ENCODE measurements around the gene POLD4. TPM values are rescaled to one million over a fixed set of nuclear protein-coding genes. Genes with fewer than 3 reads are reported as not detected.

The POLD4 gene
- total and polyA plus RNA-seq, 2 of the 13 experiments (the other 11 are each of a cell fraction or from before 2014, with no cell fraction given): 10.5 to 27.4 TPM

DNA sequence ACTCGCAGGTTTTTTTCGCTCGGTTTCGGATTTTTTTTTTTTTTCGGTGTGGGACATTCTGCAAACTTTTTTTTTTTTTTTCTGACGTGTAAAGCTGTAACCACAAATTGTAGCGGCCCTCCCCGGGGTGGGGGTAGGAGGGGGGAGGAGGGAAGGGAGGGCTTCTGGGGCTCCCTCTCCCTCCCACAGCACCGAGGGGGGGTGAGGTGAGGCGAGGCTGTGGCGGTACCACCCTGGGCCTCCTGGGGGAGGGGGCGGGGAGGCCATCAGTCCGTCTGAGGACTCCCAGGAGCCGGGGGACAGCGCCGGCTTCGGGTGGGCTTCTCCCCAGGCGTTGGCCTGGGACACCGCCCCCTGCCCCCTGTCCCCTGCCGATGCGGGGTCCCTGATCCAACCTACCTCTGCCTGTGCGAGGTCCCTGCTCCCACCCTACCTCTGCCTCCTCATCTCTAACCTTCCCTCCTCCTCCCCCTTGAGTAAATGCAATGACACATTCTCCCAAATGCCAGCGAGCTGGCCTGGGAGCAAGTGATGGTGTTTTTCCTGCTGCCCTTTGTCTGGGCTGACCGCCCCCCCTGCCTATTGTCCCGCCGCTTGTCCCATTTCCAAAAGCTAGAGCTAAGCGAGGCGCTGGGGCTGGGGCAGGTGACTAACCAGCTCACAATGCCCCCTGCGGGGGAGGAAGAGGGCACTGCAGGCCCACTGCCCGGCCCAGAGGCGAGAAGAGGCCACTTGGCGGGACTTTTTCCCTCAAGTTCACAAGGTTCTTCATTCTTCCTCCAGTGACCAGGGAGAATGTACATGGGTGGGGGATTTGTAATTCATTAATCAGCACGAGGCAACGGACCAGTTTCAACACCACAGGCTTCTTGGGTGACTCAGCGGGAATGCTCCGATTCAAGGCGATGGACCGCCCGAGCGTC is 20.6 kb upstream of the POLD4 start (continued):
- TF ChIP-seq, protein P1, sequence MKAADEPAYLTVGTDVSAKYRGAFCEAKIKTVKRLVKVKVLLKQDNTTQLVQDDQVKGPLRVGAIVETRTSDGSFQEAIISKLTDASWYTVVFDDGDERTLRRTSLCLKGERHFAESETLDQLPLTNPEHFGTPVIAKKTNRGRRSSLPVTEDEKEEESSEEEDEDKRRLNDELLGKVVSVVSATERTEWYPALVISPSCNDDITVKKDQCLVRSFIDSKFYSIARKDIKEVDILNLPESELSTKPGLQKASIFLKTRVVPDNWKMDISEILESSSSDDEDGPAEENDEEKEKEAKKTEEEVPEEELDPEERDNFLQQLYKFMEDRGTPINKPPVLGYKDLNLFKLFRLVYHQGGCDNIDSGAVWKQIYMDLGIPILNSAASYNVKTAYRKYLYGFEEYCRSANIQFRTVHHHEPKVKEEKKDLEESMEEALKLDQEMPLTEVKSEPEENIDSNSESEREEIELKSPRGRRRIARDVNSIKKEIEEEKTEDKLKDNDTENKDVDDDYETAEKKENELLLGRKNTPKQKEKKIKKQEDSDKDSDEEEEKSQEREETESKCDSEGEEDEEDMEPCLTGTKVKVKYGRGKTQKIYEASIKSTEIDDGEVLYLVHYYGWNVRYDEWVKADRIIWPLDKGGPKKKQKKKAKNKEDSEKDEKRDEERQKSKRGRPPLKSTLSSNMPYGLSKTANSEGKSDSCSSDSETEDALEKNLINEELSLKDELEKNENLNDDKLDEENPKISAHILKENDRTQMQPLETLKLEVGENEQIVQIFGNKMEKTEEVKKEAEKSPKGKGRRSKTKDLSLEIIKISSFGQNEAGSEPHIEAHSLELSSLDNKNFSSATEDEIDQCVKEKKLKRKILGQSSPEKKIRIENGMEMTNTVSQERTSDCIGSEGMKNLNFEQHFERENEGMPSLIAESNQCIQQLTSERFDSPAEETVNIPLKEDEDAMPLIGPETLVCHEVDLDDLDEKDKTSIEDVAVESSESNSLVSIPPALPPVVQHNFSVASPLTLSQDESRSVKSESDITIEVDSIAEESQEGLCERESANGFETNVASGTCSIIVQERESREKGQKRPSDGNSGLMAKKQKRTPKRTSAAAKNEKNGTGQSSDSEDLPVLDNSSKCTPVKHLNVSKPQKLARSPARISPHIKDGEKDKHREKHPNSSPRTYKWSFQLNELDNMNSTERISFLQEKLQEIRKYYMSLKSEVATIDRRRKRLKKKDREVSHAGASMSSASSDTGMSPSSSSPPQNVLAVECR (CRISPR knock-in tag; IDR thresholded peaks at IDR 0.05; ENCODE audit: borderline replicate concordance): no peak; the same call in 1 of the 2 replicates
- TF ChIP-seq NCOA1 (CRISPR knock-in tag; IDR thresholded peaks at IDR 0.05) (no peak), ZNF34 (CRISPR knock-in tag; IDR thresholded peaks at IDR 0.05; ENCODE audit: borderline replicate concordance) (no peak), KLF9 (CRISPR knock-in tag; IDR thresholded peaks at IDR 0.05; ENCODE audit: low read depth) (no peak), PRPF4 (IDR thresholded peaks at IDR 0.05; ENCODE audit: low read depth, low read length, poor library complexity, severe bottlenecking) (no peak), REXO4 (CRISPR knock-in tag; IDR thresholded peaks at IDR 0.05; ENCODE audit: borderline replicate concordance) (no peak), ZMAT3 (CRISPR knock-in tag; conservative IDR thresholded peaks at IDR 0.05) (no peak), ZNF224 (CRISPR knock-in tag; IDR thresholded peaks at IDR 0.05) (no peak), ZNF775 (CRISPR knock-in tag; IDR thresholded peaks at IDR 0.05; ENCODE audit: borderline replicate concordance) (no peak), AHR (CRISPR knock-in tag; IDR thresholded peaks at IDR 0.05) (no peak), ZNF552 (CRISPR knock-in tag; IDR thresholded peaks at IDR 0.05; ENCODE audit: borderline replicate concordance) (no peak), ZSCAN29 (CRISPR knock-in tag; conservative IDR thresholded peaks at IDR 0.05) (no peak), PRMT3 (CRISPR knock-in tag; IDR thresholded peaks at IDR 0.05; ENCODE audit: borderline replicate concordance, low read depth) (no peak), GABPB1 (CRISPR knock-in tag; IDR thresholded peaks at IDR 0.05) (peak; percentile 28; the same call in 1 of the 2 replicates)
- TF ChIP-seq, protein P2, sequence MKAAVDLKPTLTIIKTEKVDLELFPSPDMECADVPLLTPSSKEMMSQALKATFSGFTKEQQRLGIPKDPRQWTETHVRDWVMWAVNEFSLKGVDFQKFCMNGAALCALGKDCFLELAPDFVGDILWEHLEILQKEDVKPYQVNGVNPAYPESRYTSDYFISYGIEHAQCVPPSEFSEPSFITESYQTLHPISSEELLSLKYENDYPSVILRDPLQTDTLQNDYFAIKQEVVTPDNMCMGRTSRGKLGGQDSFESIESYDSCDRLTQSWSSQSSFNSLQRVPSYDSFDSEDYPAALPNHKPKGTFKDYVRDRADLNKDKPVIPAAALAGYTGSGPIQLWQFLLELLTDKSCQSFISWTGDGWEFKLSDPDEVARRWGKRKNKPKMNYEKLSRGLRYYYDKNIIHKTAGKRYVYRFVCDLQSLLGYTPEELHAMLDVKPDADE (CRISPR knock-in tag; IDR thresholded peaks at IDR 0.05): no peak
- TF ChIP-seq, protein P3, sequence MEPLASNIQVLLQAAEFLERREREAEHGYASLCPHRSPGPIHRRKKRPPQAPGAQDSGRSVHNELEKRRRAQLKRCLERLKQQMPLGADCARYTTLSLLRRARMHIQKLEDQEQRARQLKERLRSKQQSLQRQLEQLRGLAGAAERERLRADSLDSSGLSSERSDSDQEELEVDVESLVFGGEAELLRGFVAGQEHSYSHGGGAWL (CRISPR knock-in tag; IDR thresholded peaks at IDR 0.05): 0 out of 2 replicates have a peak, but pooled peaks have one; percentile 24
- TF ChIP-seq, protein P4, sequence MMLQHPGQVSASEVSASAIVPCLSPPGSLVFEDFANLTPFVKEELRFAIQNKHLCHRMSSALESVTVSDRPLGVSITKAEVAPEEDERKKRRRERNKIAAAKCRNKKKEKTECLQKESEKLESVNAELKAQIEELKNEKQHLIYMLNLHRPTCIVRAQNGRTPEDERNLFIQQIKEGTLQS (CRISPR knock-in tag; IDR thresholded peaks at IDR 0.05): no peak; the same call in 1 of the 2 replicates
- TF ChIP-seq, protein P5, sequence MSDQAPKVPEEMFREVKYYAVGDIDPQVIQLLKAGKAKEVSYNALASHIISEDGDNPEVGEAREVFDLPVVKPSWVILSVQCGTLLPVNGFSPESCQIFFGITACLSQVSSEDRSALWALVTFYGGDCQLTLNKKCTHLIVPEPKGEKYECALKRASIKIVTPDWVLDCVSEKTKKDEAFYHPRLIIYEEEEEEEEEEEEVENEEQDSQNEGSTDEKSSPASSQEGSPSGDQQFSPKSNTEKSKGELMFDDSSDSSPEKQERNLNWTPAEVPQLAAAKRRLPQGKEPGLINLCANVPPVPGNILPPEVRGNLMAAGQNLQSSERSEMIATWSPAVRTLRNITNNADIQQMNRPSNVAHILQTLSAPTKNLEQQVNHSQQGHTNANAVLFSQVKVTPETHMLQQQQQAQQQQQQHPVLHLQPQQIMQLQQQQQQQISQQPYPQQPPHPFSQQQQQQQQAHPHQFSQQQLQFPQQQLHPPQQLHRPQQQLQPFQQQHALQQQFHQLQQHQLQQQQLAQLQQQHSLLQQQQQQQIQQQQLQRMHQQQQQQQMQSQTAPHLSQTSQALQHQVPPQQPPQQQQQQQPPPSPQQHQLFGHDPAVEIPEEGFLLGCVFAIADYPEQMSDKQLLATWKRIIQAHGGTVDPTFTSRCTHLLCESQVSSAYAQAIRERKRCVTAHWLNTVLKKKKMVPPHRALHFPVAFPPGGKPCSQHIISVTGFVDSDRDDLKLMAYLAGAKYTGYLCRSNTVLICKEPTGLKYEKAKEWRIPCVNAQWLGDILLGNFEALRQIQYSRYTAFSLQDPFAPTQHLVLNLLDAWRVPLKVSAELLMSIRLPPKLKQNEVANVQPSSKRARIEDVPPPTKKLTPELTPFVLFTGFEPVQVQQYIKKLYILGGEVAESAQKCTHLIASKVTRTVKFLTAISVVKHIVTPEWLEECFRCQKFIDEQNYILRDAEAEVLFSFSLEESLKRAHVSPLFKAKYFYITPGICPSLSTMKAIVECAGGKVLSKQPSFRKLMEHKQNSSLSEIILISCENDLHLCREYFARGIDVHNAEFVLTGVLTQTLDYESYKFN (CRISPR knock-in tag; conservative IDR thresholded peaks at IDR 0.05): no peak
